ENCODE data around the gene CAPN12.
A peak's percentile ranks its signal among the peaks of the same experiment; 100 is the strongest.

The CAPN12 gene

GRCh38 chr19:38739440-38740256 lies 4.6 kb downstream of the CAPN12 start:
- DNase-seq (ENCODE audit: low read depth in 2 of 2) = no peak

DNA sequence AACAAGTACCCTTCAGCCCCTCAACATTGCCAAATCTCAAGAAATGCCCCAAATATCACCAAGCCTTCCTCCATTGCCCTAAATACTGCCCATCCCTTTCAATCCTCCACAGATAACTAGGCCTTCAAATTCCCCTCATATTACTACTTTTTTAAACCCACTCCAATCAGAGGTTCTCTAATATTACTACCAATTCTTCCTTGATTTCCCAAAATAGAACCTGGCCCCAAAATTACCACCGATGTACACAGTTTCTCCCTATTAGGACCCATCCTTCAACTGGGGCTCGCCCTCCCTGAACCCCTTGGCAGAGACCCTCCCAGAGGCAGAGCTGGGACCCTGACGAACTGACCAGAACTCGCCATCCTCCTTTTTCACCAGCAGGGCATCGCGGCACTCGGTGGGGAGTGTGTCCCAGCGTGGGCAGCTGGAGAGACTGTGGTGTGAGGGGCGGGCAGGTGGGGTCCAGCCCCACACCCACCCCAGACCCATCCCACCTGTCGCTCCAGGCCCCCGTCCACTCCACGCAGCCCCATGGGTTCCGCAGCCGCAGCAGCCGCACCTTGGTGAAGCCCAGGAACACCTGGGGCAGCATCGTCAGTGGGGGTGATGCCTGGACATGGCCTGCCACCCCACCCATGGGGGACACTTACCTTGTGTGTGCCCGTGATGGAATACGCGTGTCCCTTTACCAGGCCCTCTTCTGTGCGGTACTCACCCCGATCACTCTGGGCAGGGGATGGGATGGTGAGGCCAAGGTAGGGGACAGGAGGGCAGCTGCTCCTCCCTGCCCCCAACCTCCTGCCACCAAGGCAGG lies 6.1 kb downstream of the CAPN12 start:
- DNase-seq (ENCODE audit: low read depth in 2 of 2) = no peak

GRCh38 chr19:38737281-38737865 lies 6.9 kb downstream of the CAPN12 start:
- no peak for DNase-seq (ENCODE audit: low read depth in 2 of 2)

GRCh38 chr19:38736413-38737280 lies 7.6 kb downstream of the CAPN12 start:
- DNase-seq (ENCODE audit: low read depth in 2 of 2) = peak in 1 of 2 donors; percentile 55

- DNase-seq (ENCODE audit: low read depth in 2 of 2) = peak; percentile 49 to 53
These were observed 8.2 kb downstream of the CAPN12 start for GRCh38 chr19:38736036-38736412.

- no peak for DNase-seq (ENCODE audit: low read depth in 2 of 2)
These were observed 9.0 kb downstream of the CAPN12 start for GRCh38 chr19:38735257-38735686.

DNA sequence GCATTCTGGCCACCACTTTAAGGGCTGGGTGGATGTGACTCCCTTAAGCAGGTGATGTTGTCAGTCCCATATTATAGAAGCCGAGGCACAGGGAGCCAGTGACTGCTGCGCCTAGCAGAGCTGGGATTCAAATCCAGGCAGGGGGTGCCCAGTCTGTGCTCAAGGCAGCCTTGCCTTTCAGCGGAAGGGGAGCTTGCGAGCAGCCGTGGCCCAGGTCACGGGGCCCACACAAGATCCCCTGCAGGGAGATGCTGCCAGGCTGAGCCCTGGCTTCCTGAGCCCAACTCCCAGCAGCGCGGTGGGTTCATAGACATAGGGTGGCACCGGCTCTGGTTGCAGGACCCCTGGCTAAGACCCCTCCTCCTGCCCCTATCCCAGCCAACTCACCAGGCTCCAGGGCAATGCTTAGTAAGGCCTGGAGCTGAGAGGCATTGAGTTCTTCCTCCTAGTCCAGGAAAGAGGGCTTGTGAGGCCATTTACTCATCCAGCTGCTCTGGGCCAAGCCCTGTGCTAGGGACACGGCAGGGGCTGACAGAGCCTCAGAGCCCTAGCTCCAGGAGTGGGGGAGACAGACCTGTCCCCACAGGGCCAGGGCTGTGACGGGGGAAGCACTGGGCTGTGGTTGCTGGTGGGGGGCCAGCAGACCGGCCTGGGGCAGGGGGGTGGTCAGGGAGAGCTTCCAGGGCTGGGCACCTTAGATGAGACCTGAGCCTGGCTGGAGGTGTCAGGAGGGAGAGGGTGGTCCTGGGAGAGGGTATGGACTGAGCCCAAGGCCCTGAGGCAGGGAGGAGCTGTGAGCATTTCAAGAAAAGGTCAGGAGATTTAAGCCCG lies 9.6 kb downstream of the CAPN12 start:
- DNase-seq (ENCODE audit: low read depth in 2 of 2) = no peak

DNA sequence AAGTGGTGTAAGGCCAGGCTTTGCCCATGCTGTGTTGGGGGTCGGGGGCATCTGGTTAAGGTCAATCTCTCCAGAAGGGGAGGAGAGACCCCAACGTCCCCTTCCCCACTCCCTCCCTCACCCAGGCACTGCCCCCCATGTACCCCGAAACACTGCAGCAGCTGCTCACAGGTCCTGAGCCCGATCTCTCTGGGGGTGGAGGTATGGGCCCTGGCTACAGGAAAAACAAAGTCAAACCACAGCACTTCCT lies 10.2 kb downstream of the CAPN12 start:
- DNase-seq (ENCODE audit: low read depth in 2 of 2) = no peak

DNA sequence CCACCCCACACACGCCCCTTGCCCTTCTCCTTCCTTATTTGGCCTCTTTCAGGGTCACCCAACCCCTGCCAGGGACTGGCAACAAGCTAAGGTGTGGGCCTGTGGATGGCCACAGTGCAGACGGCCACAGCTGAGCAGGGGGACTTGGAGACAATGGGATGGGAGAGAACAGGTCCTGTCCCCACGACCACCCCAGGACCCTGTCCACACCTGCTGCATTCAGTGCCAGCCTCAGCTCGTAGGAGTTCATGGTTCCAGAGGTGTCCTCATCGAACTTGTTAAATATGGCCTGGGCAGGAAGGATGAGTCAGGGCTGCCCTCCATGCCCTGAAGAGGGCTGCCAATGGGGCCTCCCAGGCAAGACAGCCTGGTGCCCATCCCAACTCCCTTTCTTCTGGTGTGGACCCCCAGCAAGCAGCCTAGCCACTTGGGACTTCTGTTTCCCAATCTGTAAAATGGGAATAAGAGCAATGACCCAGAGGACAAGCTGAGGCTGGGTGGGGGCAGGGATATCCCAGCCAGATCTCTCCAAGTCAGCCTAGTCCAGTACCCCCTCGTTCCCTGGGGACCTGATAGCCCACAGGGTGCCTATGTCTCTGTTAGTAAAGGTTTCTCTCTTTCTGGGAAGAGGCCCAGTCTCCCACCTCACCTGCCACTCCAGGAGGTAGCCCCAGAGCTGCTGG lies 10.6 kb downstream of the CAPN12 start:
- DNase-seq (ENCODE audit: low read depth in 2 of 2) = no peak

GRCh38 chr19:38733241-38733492 lies 11.1 kb downstream of the CAPN12 start:
- no peak for DNase-seq (ENCODE audit: low read depth in 2 of 2)

GRCh38 chr19:38731654-38732301 lies 12.5 kb downstream of the CAPN12 start:
- no peak for DNase-seq (ENCODE audit: low read depth in 2 of 2)

DNA sequence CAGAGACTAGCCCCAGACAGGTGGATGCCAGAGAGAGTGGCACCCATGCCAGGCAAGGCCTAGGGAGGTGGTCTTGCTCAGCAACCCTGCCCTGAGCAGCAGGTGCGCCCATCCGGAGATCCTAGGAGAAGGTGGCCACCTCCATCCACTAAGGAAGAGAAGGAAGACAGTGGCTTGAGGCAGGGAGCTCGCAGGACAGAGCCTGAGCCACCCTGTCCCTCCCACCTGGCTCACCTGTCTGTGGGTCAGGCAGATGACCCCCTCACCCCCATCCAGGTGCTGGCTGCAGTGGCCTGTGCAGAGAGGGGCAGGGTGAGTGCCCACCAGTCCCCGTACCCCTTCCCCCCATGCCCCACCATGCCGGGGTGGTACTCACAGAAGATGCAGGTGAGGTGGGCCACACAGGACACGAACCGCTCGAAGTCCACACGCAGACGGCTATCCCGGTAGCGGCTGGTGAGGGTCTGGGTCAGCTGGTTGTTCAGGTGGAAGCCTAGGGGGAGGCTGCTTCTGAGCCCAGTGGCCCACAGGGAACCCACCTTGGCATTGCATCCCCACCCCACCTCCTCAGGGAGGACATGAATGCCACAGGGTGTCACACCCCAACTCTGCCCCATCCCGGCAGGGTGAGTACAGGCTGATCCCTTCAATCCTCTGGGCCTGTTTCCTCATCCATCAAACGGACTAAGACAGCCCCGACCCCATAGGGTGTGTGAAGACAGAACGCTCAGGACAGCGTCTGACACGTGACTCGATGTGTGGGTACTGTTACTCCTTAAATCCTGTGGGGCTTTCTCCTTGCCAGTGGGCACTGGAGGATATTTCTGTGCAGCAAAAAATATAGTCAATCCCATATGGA lies 13.3 kb downstream of the CAPN12 start:
- DNase-seq (ENCODE audit: low read depth in 2 of 2) = no peak

DNA sequence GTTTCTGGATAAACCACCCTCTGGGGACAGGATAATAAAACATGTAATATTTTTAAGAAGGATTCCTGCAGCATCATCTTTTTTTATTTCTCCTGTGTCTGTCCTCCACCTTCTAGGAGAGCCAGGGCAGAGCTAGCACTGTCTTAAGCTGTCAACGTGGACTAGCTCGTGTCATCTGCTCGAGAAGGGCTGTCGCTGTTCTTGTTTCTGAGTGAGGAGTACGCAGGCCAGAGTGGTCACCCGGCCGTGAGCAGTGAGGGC lies 13.9 kb downstream of the CAPN12 start:
- no peak for DNase-seq (ENCODE audit: low read depth in 2 of 2)

- DNase-seq (ENCODE audit: low read depth in 2 of 2) = peak; percentile 66 to 68
These were observed 14.4 kb downstream of the CAPN12 start for GRCh38 chr19:38729653-38730469.

DNA sequence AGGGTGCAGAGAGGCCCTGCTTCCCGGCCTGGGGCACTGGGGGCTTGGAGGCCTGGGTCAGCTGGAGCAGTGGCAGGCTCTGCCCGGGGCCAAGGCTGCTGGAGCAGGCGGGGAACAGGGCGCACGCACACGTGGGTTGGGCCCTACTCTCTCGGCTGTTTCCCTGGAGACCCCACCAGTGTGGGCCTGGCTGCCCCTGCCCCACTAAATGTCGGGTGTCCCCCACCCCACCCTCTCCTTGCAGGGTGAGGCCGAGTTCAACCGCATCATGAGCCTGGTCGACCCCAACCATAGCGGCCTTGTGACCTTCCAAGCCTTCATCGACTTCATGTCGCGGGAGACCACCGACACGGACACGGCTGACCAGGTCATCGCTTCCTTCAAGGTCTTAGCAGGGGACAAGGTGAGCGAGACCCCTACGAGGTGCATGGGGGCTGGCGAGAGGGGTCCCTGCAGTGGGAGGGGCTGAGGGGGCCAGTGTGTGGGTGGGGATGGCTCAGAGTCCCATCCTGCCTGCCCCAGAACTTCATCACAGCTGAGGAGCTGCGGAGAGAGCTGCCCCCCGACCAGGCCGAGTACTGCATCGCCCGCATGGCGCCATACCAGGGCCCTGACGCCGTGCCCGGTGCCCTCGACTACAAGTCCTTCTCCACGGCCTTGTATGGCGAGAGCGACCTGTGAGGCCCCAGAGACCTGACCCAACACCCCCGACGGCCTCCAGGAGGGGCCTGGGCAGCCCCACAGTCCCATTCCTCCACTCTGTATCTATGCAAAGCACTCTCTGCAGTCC lies 15.3 kb downstream of the CAPN12 start:
- no peak for DNase-seq (ENCODE audit: low read depth in 2 of 2)

DNA sequence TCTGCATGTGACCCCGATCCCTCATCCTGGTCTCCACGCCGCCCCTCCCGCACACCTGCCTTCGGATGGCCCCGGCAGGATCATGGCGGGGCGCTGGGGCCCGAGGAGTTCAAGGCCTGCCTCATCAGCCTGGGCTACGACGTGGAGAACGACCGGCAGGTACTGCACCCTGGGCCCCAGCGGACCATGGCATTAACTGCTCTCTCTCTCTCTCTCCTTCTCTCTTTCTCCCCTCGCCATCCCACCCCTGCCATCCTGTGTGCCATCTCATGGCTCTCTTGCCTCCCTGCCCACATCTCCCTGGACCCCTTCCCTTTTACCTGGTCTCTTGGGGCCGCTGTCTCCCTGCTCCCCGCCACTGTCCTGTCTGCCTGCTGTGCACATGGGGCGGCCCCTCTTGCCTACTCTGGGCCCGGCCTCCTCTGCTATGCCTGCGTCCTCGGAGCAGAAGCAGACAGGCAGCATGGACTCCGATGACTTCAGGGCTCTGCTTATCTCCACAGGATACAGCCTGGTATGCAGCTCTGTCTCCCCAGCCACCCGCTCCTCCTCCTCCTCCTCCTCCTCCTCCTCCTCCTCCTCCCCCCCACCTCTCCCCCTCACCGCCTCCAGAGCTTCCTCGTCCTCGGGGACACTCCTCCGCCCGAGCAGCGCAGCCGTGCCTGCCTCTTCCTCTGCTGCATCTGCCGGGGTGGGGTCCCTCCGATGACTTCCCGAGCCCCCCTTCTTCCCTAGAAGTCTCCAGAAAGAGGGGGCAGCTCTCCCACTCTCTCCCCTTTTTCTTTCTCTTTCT lies 16.2 kb downstream of the CAPN12 start:
- no peak for DNase-seq (ENCODE audit: low read depth in 2 of 2)

DNA sequence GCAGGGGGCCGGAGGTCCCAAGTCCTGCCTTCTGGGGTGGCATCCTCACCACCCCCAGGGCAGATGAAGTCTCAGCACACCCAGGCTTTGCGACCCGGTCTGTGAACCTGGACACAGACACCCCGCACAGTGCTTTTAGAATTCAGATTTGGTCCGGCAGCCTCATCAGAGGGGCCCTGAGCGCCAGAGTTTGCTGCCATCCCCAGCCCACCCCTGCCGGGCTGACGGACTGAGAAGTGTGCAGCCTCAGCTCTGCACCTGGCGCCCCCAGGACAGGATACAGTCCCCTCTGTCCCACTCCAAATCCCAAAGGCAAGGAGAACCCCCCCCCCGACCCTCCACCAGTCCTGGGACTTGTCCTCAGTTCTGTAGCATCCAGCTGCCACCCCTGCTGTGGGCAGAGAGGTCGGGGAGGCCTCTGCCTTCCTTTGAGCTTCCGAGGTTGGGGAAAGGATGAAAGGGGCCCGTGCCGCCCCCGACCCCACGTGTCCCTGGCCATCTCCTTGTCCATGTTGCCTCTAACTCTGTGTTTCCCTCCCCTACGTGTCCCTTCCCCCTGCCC lies 16.9 kb downstream of the CAPN12 start:
- no peak for DNase-seq (ENCODE audit: low read depth in 2 of 2)

All from stimulated activated CD8-positive, alpha-beta memory T cell treated with anti-CD3 and anti-CD28 coated beads, Interleukin-15, amount 100 ng/mL, for 48 hours (primary cell).